ENCODE measurements around the gene PCDH9.

Gene PCDH9

GRCh38 chr13:67078062-67078461, 152.1 kb downstream of the PCDH9 start:
- DNase-seq (ENCODE audit: low read depth), result no peak

- no peak for DNase-seq (ENCODE audit: low read depth)
Observed at GRCh38 chr13:67077132-67077531, 153.0 kb downstream of the PCDH9 start.

DNA sequence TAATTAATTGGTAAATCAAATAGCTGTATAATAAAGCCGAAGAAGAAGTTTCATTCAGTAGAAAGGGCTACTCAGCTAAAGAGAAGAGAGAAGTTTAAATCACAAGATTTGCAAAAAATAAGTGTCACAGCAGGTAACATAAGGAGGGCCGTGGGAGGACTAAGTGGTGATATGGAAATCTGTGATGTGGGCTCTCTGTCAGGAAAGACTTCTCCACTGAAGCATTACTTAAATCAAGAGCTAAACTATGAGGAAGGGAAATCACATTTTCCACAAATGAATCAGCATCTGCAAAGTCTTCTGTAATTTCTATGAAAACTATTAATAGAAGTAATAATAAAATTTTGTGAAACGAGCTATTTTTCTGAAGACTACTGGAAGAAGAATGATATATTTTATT, 153.8 kb downstream of the PCDH9 start:
- no peak for DNase-seq (ENCODE audit: low read depth)

- peak; percentile 39 for DNase-seq (ENCODE audit: low read depth)
Observed at GRCh38 chr13:67075239-67075638, 154.9 kb downstream of the PCDH9 start.

DNA sequence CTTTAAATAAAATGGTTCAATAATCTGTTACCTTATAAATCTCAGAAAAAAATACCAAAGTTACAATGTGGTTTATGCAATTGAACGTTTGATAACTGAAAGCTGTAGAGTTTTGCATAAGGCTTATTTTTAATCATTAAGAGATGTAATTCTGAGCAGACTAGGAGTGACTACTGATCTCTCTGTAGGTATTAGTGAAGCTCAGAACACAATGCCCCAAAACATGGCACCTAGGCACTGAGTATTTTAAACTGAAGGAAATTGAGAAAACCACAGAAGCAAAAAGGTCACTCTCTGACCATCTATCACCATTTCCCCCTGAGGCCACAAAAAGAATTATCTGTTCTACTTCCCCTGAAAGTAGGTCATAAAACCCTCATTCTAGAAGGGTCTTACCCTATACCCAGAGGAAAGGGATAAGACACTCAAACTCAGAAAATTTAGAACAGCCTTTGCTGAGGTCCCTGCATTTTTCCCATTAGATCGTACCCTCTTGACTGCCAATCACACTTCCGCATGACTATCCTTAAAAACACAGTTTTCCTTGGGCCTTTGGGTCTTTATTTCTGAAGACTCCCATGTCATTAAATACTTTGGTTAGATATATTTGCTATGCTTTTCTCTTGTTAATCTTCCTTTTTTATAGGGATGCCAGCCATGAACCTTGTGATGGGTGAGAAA, 158.1 kb downstream of the PCDH9 start:
- no peak for DNase-seq (ENCODE audit: low read depth)

GRCh38 chr13:67070306-67070705, 159.8 kb downstream of the PCDH9 start:
- DNase-seq (ENCODE audit: low read depth), result no peak

DNA sequence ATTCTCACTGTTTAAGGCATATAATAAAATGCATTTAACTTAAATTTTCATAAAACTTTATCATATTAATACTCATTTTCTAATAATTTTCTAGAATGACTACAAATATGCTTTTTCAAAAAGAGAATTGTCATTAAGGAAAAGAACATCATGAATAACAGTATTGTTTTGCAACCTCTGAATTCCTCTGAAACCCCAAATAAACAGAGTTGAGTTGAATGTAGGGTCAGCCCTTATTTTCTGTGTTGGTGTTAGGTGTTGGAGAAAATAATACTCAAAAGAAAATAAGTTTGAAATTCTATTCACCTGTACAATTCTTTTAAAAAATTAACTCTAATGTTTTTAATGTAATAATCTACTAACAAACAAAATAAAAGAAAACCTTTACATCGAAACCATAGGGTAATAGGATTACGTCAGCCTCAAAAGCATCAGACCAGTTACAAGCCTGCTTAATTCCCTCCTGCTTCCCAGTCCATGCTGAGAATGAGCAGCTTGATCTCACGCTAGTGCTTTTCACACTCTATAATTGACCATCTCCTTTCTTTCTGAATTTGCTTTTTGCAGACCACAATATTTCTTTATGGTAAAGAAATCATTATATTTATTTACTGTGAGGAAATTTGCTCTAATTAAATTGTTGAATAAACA, 160.9 kb downstream of the PCDH9 start:
- no peak for DNase-seq (ENCODE audit: low read depth)

- DNase-seq (ENCODE audit: low read depth), result no peak
Observed at GRCh38 chr13:67064920-67065319, 165.2 kb downstream of the PCDH9 start.

DNA sequence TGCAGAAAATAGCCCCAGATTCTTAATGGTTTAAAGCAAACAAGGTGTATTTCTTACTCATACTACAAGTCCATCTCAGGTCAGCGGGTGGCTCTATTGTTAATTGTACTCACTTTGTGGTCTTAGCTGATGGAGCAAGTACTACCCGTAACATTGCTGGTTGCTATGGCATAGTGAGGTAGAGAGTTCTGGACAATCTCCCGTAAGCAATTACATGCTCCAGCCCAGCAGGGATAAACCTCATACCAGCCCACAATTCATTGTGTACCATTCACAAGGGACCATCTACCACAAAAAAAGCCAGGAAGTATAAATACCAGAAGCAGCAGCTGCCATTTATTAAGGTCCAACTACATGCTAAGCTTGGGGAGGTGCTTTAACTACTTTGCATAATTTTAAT, 167.1 kb downstream of the PCDH9 start:
- no peak for DNase-seq (ENCODE audit: low read depth)

DNA sequence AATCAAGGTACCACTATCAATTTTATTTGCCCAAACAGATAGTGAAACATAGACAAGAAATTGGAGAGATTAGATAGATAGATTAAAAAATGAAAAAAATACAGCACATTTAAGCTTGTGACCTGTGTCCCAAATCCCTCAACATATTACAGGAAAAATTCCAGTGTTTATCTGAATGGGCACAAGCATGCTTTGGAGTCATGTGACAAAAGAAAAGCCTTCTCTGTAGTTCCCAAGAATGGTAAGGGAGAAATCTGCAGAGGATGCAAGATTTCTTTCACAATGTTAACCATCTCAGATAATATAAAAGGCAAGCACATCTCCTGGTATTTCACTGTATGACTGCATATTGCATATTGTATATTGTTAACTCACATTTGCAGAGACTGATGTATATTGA, 168.0 kb downstream of the PCDH9 start:
- DNase-seq (ENCODE audit: low read depth), result no peak

- no peak for DNase-seq (ENCODE audit: low read depth)
Observed at GRCh38 chr13:67061750-67062149, 168.4 kb downstream of the PCDH9 start.

DNA sequence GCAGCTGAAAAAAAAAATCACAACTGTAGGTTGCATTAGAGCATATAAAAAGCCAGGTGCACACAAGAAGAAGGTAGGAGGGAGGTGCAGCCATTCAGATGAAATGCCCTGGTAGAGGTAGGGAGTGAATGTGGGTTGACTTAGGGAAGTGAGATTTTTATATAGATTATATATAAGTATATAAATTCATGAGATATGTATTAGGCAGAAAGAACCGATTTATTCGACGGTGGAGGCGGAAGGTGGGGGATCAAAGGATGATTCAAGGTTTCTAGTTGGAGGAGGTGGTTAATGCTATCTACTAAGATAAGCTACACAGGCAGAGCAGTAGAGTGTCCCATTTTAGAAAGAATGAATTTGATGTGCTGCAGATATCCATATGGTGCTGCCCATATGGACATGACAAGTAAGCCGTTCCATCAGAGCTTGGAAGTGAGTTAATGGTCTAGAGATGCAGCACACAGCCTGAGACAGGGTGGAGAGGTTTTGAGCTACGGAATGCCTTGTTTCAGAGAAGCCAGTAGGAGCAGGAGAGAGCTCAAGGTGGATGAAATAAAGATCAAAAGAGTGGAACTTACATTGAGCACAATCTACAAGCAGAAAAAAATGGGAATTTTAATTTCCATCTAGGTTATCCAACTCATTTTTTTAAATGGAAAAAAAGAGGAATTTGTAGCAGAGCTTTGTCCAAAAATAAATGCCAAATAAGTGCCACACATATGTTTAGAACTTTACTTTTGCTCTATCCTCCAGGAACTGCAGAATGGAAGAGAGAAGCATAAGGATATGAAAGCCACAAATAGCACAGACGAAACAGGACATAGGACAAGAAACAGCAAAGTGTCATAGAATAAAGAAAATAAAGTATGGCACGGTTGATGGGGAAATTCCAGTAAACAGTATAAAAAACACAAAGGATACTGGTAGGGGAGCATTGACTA, 177.3 kb downstream of the PCDH9 start:
- no peak for DNase-seq (ENCODE audit: low read depth)

- DNase-seq (ENCODE audit: low read depth), result no peak
Observed at GRCh38 chr13:67049744-67050143, 180.4 kb downstream of the PCDH9 start.

- peak; percentile 66 for DNase-seq (ENCODE audit: low read depth)
Observed at GRCh38 chr13:67048821-67049150, 181.3 kb downstream of the PCDH9 start.

GRCh38 chr13:67048084-67048820, 181.9 kb downstream of the PCDH9 start:
- peak; percentile 13 for DNase-seq (ENCODE audit: low read depth)

GRCh38 chr13:67045357-67045756, 184.8 kb downstream of the PCDH9 start:
- DNase-seq (ENCODE audit: low read depth), result no peak

DNA sequence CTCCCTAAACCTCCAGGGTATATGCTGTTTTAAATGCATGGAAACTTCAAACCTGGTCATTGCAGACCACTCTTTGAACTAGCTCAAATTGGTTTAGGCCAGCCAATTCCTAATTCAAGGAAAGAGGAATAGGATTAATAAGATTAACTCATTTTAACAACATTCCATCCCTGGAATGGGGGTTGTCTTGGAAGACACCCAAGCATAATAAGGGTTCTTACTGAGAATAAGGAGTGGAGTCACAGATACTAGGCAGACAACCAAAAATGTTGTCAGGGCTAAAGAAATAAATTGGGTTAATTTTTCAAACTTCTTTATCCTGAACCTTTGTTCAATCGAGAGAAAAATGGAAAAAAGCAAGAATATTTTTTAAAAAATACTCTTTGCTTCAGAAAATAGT, 186.2 kb downstream of the PCDH9 start:
- no peak for DNase-seq (ENCODE audit: low read depth)

DNA sequence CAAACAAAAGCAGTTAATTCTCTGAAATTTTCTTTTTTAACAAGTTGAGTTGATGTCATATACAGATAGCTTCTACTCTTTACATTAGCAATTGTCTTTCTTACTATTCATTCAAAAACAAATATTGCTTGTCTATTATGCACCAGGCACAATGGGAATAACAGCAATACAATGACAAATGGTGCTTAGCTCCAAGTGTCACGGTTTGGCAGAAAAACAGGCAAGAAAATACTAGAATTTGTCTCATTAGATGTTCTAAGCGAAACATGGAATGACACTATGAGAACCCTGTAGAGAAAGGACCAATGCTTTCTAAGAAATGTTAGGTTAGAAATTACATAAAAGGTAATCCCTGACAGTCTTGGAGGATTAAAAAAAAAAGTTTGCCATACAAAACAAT, 187.6 kb downstream of the PCDH9 start:
- DNase-seq (ENCODE audit: low read depth), result no peak

DNA sequence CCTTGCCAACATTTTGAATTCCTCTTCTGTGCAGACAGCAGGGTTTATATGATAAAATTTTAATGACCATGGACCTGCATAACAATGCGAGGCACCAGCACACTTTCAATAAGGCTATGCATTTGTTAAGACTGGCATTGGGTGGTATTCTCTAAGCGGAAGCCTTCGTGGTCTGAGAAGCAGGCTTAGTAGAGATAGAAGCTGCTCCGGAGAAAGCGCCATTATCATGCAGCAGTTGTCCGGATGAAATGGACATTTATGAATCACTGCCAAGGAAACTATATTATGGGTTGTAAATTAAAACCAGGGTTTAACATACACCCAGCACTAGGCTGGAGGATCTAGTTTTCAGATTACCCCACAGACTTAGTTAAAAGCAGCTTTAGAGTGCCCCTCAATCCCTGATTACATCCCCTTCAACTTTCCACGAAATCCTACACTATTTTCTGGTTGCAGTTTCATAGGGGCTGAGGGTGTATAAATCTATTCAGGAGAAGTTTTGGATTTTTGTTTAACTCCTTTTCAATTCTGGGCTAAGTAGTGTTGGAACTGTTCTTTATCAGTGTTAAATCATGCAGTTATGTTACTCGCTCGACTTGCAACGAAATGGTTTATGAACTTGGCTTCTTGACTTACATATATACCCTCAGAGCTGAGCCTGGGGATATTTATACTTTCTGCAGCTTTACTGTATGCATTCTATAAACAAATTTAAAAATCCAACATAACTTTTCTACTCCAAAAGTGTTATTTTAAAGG, 193.3 kb downstream of the PCDH9 start:
- no peak for DNase-seq (ENCODE audit: low read depth)

GRCh38 chr13:67033170-67033569, 197.0 kb downstream of the PCDH9 start:
- no peak for DNase-seq (ENCODE audit: low read depth)

- DNase-seq (ENCODE audit: low read depth), result peak; percentile 68
Observed at GRCh38 chr13:67023130-67023876, 206.8 kb downstream of the PCDH9 start.

Data from fibroblast of gingiva (primary cell).